Ishikawa (cell line): ENCODE data around the gene LIX1.

ENCODE experiments used
- CEBPB ChIP-seq: IDR thresholded peaks from 2 replicates; pipeline ENCODE4 v1.6.1; 2012
- CREB1 ChIP-seq: IDR thresholded peaks from 2 replicates; pipeline ENCODE4 v1.6.1; 2012; ENCODE audit warnings: low read depth
- EGR1 ChIP-seq: IDR thresholded peaks from 2 replicates; pipeline ENCODE4 v1.6.1; 2012
- EP300 ChIP-seq: IDR thresholded peaks from 2 replicates; pipeline ENCODE4 v1.6.1; 2012; ENCODE audit warnings: borderline replicate concordance
- FOXM1 ChIP-seq: IDR thresholded peaks from 2 replicates; pipeline ENCODE4 v1.6.1; 2012; ENCODE audit warnings: low read depth, borderline replicate concordance
- NFIC ChIP-seq: IDR thresholded peaks from 2 replicates; pipeline ENCODE4 v1.6.1; 2012
- RAD21 ChIP-seq: IDR thresholded peaks from 2 replicates; pipeline ENCODE4 v1.6.1; 2012; ENCODE audit warnings: low read depth
- REST ChIP-seq: IDR thresholded peaks from 2 replicates; pipeline ENCODE4 v1.6.1; 2012; ENCODE audit warnings: low read depth, mild to moderate bottlenecking
- TAF1 ChIP-seq: IDR thresholded peaks from 2 replicates; pipeline ENCODE4 v1.6.1; 2012; ENCODE audit warnings: low read depth, mild to moderate bottlenecking
- TCF12 ChIP-seq: IDR thresholded peaks from 2 replicates; pipeline ENCODE4 v1.6.1; 2012; ENCODE audit warnings: low read depth
- TEAD4 ChIP-seq: IDR thresholded peaks from 2 replicates; pipeline ENCODE4 v1.6.1; 2012
- YY1 ChIP-seq: IDR thresholded peaks from 2 replicates; pipeline ENCODE4 v1.6.1; 2012; ENCODE audit warnings: low read depth
- ZBTB7A ChIP-seq: IDR thresholded peaks from 2 replicates; pipeline ENCODE4 v1.6.1; 2012; ENCODE audit warnings: low read depth
- TF ChIP-seq, protein P1 (sequence below): IDR thresholded peaks from 2 replicates; pipeline ENCODE4 v1.6.1; 2012
- TF ChIP-seq, protein P2 (sequence below): IDR thresholded peaks from 2 replicates; pipeline ENCODE4 v1.6.1; 2012

LIX1 gene

GRCh38 chr5:97148288-97148687 lies 5.9 kb upstream of the LIX1 start:
- no peak for TF ChIP-seq EGR1
- TF ChIP-seq YY1: no peak
- TF ChIP-seq, protein P1, sequence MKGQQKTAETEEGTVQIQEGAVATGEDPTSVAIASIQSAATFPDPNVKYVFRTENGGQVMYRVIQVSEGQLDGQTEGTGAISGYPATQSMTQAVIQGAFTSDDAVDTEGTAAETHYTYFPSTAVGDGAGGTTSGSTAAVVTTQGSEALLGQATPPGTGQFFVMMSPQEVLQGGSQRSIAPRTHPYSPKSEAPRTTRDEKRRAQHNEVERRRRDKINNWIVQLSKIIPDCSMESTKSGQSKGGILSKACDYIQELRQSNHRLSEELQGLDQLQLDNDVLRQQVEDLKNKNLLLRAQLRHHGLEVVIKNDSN: no peak
- TF ChIP-seq CREB1: no peak
- TF ChIP-seq, protein P2, sequence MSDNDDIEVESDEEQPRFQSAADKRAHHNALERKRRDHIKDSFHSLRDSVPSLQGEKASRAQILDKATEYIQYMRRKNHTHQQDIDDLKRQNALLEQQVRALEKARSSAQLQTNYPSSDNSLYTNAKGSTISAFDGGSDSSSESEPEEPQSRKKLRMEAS: no peak
- no peak for TF ChIP-seq FOXM1
- TF ChIP-seq CEBPB: no peak
- no peak for TF ChIP-seq TCF12
- no peak for TF ChIP-seq REST
- no peak for TF ChIP-seq ZBTB7A
- no peak for TF ChIP-seq TEAD4
- no peak for TF ChIP-seq RAD21
- TF ChIP-seq EP300: no peak
- no peak for TF ChIP-seq NFIC
- TF ChIP-seq TAF1: no peak

DNA sequence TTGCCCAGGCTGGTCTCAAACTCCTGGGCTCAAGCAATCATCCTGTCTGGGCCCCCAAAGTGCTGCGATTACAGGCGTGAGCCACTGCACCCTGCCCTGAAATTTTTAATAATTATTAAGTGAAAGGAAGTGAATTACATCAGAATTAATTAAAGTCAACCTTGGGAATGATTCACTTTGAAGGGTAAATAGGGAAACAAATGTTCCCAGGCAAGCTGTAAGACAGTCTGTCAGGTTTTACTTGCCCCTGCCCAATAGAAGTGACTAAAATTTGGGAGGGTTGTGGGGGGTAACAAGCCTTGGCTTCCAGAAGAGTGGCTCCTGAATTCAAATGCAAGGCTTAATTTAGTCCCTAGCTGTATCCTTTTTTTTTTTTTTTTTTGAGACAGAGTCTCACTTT lies 1.3 kb upstream of the LIX1 start:
- TF ChIP-seq CEBPB: no peak
- no peak for TF ChIP-seq NFIC
- no peak for TF ChIP-seq TEAD4

DNA sequence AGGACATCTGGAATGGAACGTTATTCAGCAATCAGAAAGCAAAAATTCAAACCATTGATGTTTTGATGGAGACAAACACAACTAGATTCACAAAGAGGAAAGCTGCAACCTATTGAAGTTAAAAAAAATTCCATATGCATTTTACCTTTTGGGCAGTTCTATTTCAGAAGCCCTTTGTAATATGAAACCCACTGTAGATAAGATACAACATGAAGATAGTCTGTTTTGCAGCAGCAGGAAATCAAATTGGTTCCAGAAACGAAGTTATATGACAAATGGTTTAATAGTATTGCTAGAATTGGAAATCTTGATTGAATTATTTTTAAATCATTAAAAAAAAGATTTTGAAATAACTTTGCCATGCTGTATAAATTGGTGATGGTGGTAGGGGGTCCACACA lies 872 bp downstream of the LIX1 start:
- TF ChIP-seq TCF12: no peak
- TF ChIP-seq, protein P2: no peak

DNA sequence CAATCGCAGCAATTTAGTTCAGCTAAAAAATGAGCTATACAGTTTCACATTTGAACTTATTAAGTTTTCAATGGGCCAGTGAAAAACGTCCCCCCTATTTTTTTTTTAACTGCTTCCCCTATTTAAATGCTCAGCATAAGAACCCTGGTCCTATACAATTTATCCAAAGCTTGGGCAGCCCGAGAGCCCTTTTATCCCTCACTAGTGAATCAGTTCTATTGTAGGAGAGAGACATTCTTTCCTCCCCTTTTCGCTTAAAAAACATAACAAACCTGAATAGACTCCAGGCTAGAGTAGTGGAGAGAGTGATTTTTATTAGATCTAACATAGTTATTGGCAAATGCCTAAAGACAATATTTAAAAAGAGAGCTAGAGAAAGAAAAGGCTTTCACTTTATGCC lies 1.4 kb downstream of the LIX1 start:
- TF ChIP-seq YY1: no peak
- TF ChIP-seq CREB1: no peak
- no peak for TF ChIP-seq TAF1
- TF ChIP-seq RAD21: no peak

- TF ChIP-seq FOXM1: no peak
These were observed 5.9 kb downstream of the LIX1 start for GRCh38 chr5:97136475-97136874.

- TF ChIP-seq TAF1 (no peak), CEBPB (no peak), TEAD4 (no peak), EGR1 (no peak), CREB1 (no peak), ZBTB7A (no peak), FOXM1 (no peak), EP300 (no peak)
- TF ChIP-seq, protein P1: no peak
These were observed 6.5 kb downstream of the LIX1 start for GRCh38 chr5:97135868-97136267.

GRCh38 chr5:97134634-97135033 lies 7.8 kb downstream of the LIX1 start:
- TF ChIP-seq EP300: no peak
- no peak for TF ChIP-seq REST
- no peak for TF ChIP-seq CREB1
- no peak for TF ChIP-seq FOXM1
- no peak for TF ChIP-seq TEAD4
- TF ChIP-seq CEBPB: no peak
- TF ChIP-seq ZBTB7A: no peak
- TF ChIP-seq, protein P2: no peak
- no peak for TF ChIP-seq TCF12
- TF ChIP-seq, protein P1: no peak
- no peak for TF ChIP-seq TAF1
- no peak for TF ChIP-seq YY1
- TF ChIP-seq EGR1: no peak
- TF ChIP-seq NFIC: no peak
